ENCODE results near the gene TRMT10C.
"Not testable (repeated sequence)": the region's sequence is repeated elsewhere in the genome, so short reads cannot be mapped to it uniquely, and the experiment has no call there.

TRMT10C gene

GRCh38 chr3:101561630-101562328, at the start of gene TRMT10C:
TSS of gene TRMT10C (plus strand) at chr3:101561868. CDS start at chr3:101564782, 2,914 bp downstream.
- DNase-seq = peak; percentile 83

DNA sequence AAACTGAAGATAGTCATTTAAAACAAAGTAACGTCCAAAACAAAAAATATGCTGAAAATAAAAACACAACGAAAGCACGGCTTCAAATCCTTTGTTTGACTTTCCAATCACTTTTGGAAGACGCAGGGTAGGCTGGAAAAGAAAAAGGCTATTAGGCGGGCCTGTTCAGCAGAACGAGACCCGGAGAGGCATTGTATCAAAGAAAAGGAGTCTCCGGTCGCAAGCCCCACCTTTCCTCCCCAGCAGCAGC, 49.3 kb upstream of the TRMT10C start:
- no peak for DNase-seq

- peak; percentile 56 for DNase-seq
Measured at GRCh38 chr3:101512646-101513418, 48.8 kb upstream of the TRMT10C start, which contains the start of gene SENP7. TSS of gene SENP7 (minus strand) at chr3:101513212. CDS start at chr3:101513130, 82 bp downstream.

DNA sequence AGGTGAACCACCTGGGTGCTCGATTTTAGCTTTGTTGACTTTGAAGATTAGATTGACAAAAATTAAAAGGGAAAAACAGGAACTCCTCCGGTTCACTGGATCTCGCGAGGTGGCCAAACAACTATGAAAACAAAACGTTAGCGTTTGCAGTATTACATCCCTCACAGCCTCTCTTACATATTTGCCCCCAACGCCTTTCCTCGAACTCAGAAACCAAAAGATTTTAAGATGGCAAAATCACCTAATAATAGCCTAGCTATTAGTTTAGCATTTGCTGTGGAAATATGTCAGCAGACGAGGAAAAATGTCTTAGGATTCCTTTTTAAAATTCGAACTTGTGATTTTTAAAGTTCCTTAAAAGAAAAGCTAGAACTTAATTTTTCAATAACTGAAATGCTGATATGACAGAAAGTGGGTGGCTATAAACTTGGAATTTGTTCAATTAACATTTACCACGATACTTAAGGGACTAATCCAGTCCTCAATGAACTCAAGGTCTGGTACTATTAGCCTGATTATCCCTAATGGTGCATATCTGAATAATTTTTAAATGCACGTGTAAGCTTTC, 48.2 kb upstream of the TRMT10C start:
- DNase-seq = no peak

- DNase-seq = no peak
Measured at GRCh38 chr3:101518421-101518871, 43.2 kb upstream of the TRMT10C start.

- no peak for DNase-seq
Measured at GRCh38 chr3:101519685-101520365, 41.8 kb upstream of the TRMT10C start.

DNA sequence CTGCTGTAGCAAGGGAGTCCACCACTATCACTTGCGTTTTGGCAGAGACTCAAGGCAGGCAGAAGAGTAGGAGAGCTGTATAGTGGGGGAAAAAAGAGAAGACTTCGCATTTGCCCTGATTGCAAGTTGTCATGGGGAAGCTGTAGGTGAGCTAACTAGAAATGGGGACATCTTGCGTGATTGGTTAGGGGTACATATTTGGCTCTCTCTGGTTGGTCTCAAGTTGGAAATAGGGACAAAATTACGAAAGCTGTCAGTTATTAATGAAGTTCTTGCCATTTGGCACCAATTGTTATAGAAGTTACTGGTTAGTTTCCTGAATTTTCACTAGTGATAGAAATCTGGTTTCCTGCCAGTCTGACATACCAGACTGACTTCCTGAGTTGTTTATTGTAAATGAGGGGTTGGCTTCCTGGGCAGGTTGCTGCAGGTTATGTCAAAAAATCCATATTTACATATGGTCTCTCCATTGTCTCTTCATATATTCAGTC, 40.4 kb upstream of the TRMT10C start:
- DNase-seq = no peak

DNA sequence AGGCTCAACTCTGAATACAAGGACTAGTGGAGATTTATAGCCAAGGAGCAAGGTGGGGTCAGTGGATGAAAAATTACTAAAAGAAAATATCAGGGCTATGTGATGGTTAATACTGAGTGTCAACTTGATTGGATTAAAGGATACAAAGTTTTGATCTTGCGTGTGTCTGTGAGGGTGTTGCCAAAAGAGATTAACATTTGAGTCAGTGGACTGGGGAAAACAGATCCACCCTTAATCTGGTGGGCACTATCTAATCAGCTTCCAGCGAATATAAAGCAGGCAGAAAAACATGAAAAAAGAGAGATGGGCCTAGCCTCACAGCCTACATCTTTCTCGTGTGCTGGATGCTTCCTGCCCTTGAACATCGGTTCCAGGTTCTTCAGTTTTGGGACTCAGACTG, 34.2 kb upstream of the TRMT10C start:
- no peak for DNase-seq

GRCh38 chr3:101527906-101528305, 33.8 kb upstream of the TRMT10C start:
- DNase-seq = no peak

- DNase-seq = no peak
Measured at GRCh38 chr3:101529816-101530685, 31.6 kb upstream of the TRMT10C start.

- DNase-seq = no peak
Measured at GRCh38 chr3:101530686-101531047, 31.0 kb upstream of the TRMT10C start.

DNA sequence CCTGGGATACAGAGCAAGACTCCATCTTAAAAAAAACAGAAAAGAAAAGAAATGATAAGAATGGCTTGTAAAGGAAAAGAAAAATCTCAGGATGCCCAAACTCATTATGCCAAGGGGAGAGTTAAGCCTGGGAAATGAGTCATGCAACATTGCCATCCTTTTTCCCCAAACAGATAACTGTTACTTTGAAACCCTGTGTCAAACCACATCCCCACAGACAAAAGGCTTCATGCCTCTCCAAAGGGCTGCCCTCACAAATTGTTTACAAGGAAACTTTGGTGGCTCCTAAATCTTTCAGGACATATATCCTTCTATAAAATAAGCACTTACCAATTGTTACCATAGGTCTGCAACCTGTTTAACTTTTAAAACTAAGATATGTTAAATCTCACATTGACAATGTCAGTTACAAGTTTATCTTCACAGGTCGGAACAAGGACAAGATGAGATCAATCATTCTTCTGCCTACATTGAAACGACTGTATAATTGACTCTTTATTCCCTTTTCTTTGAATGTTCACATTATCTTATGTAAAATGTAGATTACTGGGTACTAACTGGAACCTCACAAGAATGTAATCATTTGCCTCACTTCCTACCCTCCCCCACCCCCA, 30.1 kb upstream of the TRMT10C start:
- DNase-seq = no peak

- DNase-seq = no peak
Measured at GRCh38 chr3:101532783-101533602, 28.7 kb upstream of the TRMT10C start.

DNA sequence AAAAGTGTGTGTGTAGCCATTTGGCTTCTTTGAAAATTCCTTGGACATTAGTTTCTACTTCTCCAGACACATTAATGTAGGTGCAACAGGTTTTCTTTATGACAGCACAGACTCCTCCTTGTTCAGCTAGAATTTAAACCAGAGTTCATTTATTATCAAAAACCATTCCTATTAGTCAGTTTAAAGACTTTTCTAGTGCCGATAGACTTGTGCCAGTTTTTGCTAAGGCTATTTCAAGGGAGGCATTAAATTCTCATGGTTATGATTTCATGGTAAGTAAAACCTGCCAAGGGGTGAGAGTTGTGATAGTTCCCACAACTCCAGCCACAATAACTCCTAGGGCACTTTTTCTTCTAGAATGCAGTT, 28.1 kb upstream of the TRMT10C start:
- DNase-seq = no peak

GRCh38 chr3:101535221-101535620, 26.4 kb upstream of the TRMT10C start:
- DNase-seq = no peak

DNA sequence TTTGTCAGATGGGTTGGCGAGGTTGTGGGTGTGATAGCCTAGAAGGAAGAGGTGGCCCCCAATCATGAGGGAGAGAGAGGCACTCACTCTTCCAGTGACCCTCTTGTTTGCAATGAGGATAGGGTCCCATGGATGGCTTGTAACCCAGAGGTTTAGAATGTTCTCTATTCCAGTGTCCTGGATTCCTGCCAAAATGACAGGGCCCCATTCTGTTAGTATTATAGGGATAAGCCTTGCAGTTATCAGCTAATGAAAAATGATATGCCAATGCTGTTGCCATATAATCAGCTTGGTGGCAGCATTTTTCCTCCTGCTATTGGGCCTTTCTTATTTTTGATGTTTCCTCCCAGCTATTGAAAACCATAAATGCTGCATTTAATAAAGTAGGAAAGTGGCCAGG, 25.4 kb upstream of the TRMT10C start:
- no peak for DNase-seq

GRCh38 chr3:101536955-101537354, 24.7 kb upstream of the TRMT10C start:
- DNase-seq = not testable (repeated sequence)

GRCh38 chr3:101542957-101543356, 18.7 kb upstream of the TRMT10C start:
- no peak for DNase-seq

DNA sequence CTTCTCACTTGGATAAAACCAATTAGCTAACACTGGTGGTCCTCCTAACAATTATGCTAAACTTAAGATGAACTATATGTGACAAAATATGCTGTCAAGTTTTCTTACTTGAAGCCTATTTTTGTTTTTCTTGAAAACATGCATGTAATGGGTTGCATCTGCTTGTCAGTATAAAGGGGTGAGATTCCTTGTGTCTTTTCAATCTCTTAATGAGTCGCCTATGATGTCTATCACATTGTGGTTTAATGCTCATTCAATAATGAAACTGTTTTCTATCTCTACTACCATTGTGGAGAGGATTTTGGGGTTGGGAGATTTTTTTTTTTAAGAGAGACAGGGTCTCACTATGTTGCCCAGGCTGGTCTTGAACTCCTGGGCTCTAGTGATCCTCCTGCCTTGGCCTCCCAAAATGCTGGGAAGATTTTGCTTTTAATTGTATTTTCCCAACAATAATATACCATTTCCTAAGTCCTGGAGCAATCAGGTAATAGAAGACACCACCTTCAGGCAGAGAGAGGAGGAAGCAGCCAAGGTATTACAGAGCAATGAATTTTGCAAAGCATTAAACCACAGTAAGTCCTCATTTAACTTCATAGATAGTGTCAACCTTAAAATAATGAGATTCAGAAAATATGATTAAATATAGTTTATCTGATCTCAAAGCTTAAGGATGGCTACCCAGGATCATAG, 17.4 kb upstream of the TRMT10C start:
- DNase-seq = no peak

GRCh38 chr3:101548527-101549105, 13.1 kb upstream of the TRMT10C start:
- no peak for DNase-seq
